Breast epithelium (tissue), 4 donors: ENCODE data around the gene ARHGEF7. TPM values are rescaled to one million over a fixed set of nuclear protein-coding genes. Genes with fewer than 3 reads are reported as not detected.

ENCODE experiments used
- DNase-seq, 2 donors: peaks; one replicate each; pipeline ENCODE4 v3.0.0-alpha.2; 2019; ENCODE audit warnings: low spot score in 2 of 2
- H3K27ac ChIP-seq, 2 donors: fragments of 200-600 bp; sonication (generic) in 1 of 2; one replicate each; pipeline ENCODE4 v1.5.1; 2016 to 2019; ENCODE audit warnings: mild to moderate bottlenecking in 1 of 2
- H3K27me3 ChIP-seq, 2 donors: fragments of 200-600 bp; sonication (generic) in 1 of 2; one replicate each; pipeline versions ENCODE4 v1.5.1 to v1.6.0; 2017 to 2019; ENCODE audit warnings: control low read depth in 1 of 2, mild to moderate bottlenecking in 1 of 2
- H3K36me3 ChIP-seq: fragments of 200-600 bp; one replicate; pipeline ENCODE4 v1.5.1; 2019
- H3K4me1 ChIP-seq, 2 donors: fragments of 200-600 bp; sonication (generic); one replicate each; pipeline ENCODE4 v1.5.1; 2016 to 2019; ENCODE audit warnings: control low read depth in 1 of 2
- H3K4me3 ChIP-seq, 3 donors: fragments of 200-600 bp; sonication (generic); 1 replicate in 2 of 3; 2 replicates in 1 of 3; pipeline ENCODE4 v1.5.1; 2016 to 2019; ENCODE audit warnings: mild to moderate bottlenecking in 3 of 3, moderate library complexity in 2 of 3
- H3K9me3 ChIP-seq, 2 donors: fragments of 200-600 bp; sonication (generic) in 1 of 2; one replicate each; pipeline ENCODE4 v1.5.1; 2016 to 2019; ENCODE audit warnings: control low read depth in 1 of 2
- POLR2A ChIP-seq: fragments of 450-650 bp; IDR thresholded peaks from one replicate; pipeline ENCODE4 v1.6.1; 2016; ENCODE audit warnings: antibody characterized with exemption, mild to moderate bottlenecking, moderate library complexity
- POLR2AphosphoS5 ChIP-seq, 3 donors: sonication (generic); formaldehyde crosslinking; IDR thresholded peaks; one replicate each; pipeline ENCODE4 v1.6.1; 2017; ENCODE audit warnings: antibody characterized with exemption in 3 of 3
- intact Hi-C: fragments of 100-400 bp; cut with DNase I; formaldehyde crosslinking; loops from one replicate; pipeline ENCODE4 v1.15.1; 2023; ENCODE audit warnings: low total_unique reads
- total RNA-seq, 3 donors: library from RNA; depleted of rRNA; stranded (reverse); fragments of >200 nt; gene quantifications; one replicate each; pipeline ENCODE4 v1.1.0, GENCODE V29; 2016
- TF ChIP-seq, protein P1 (sequence below), 3 donors: fragments of 450-650 bp; IDR thresholded peaks; one replicate each; pipeline ENCODE4 v1.5.1; 2016 to 2017; ENCODE audit warnings: antibody characterized with exemption in 3 of 3, mild to moderate bottlenecking in 3 of 3, moderate library complexity in 3 of 3

ARHGEF7 gene
- total RNA-seq, 3 donors from 2014 or later = 79.6 to 92.0 (median 85.5) TPM

DNA sequence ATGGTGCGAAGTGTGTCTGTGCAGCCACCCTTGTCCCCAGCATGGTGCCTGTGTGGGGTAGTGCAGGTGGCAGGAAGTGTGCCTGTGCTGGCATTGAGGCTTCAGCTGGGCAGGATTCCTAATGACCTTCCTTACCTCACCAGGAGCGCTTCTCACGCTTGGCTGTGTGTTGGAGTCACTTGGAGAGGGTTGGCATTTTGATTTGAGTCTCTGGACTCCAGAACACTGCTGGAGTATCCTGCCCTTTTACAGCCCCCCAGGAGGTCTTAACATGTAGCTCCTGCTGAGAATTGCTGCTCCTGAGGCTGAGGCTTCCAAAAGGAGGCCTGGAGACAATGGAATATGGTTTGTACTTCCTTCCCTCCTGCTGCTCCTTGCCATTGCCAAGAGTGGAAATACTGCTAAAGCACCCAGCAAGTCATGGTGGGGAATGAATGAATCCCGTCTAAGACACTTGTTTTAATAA lies 87.1 kb downstream of the ARHGEF7 start:
- no peaks in the 10 kb centered on the region for H3K36me3 ChIP-seq
- intact Hi-C loops = no loop called here
- H3K9me3 ChIP-seq = no peaks in the 10 kb centered on the region
- H3K27me3 ChIP-seq = no peaks in the 10 kb centered on the region
- TF ChIP-seq, protein P1, sequence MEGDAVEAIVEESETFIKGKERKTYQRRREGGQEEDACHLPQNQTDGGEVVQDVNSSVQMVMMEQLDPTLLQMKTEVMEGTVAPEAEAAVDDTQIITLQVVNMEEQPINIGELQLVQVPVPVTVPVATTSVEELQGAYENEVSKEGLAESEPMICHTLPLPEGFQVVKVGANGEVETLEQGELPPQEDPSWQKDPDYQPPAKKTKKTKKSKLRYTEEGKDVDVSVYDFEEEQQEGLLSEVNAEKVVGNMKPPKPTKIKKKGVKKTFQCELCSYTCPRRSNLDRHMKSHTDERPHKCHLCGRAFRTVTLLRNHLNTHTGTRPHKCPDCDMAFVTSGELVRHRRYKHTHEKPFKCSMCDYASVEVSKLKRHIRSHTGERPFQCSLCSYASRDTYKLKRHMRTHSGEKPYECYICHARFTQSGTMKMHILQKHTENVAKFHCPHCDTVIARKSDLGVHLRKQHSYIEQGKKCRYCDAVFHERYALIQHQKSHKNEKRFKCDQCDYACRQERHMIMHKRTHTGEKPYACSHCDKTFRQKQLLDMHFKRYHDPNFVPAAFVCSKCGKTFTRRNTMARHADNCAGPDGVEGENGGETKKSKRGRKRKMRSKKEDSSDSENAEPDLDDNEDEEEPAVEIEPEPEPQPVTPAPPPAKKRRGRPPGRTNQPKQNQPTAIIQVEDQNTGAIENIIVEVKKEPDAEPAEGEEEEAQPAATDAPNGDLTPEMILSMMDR (IDR thresholded peaks at IDR 0.05) = no peak
- no peak for TF ChIP-seq POLR2A
- TF ChIP-seq POLR2AphosphoS5 (IDR thresholded peaks at IDR 0.05) = no peak
- DNase-seq = no peak
- no peak overlapping the region for H3K4me3 ChIP-seq
- H3K4me1 ChIP-seq = peaks cover 0 to 7% of the 10 kb centered on the region in 2 donors
- H3K27ac ChIP-seq = peak overlapping the region in 1 of 2 donors; percentile 20

DNA sequence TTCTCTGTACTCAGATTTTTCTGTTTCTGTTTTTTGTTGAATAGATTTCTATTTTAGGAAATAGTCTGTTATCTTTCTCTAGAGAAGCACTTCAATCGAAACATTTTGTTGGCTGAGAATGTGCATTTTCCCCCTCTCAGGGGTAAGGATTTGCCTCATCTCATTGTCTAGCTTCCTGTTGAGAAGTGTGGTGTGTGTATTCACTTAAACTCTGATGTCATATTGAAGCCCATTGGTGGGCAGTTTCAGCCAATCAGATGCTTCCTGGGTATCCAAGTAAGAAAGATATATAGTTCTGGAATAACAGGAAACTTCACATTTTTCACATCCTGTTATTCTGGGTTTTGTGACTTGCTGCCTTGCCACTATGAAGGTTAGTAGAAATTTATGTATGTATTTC lies 87.6 kb downstream of the ARHGEF7 start:
- intact Hi-C loops = no loop called here
- H3K27me3 ChIP-seq = no peaks in the 10 kb centered on the region
- no peak overlapping the region for H3K27ac ChIP-seq
- peak overlapping the region in 1 of 3 donors; percentile 47 for H3K4me3 ChIP-seq
- H3K4me1 ChIP-seq = peaks cover 0 to 7% of the 10 kb centered on the region in 2 donors
- H3K9me3 ChIP-seq = no peaks in the 10 kb centered on the region
- no peak for DNase-seq
- no peaks in the 10 kb centered on the region for H3K36me3 ChIP-seq
- TF ChIP-seq POLR2A (no peak), POLR2AphosphoS5 (IDR thresholded peaks at IDR 0.05) (no peak)
- TF ChIP-seq, protein P1 (IDR thresholded peaks at IDR 0.05) = no peak

- DNase-seq = no peak
- Histone ChIP-seq H3K27me3 (no peaks in the 10 kb centered on the region), H3K9me3 (no peaks in the 10 kb centered on the region), H3K36me3 (no peaks in the 10 kb centered on the region), H3K27ac (peak overlapping the region in 1 of 2 donors; percentile 82), H3K4me1 (peaks cover 0 to 7% of the 10 kb centered on the region in 2 donors), H3K4me3 (peak overlapping the region in 1 of 3 donors; percentile 47)
- intact Hi-C loops = no loop called here
- no peak for TF ChIP-seq POLR2A
- no peak for TF ChIP-seq POLR2AphosphoS5 (IDR thresholded peaks at IDR 0.05)
- TF ChIP-seq, protein P1 (IDR thresholded peaks at IDR 0.05) = no peak
Observed at GRCh38 chr13:111203736-111204389, 88.8 kb downstream of the ARHGEF7 start.

GRCh38 chr13:111204438-111205177 lies 89.5 kb downstream of the ARHGEF7 start:
- peaks cover 0 to 7% of the 10 kb centered on the region in 2 donors for H3K4me1 ChIP-seq
- intact Hi-C loops = no loop called here
- no peak for DNase-seq
- peak overlapping the region in 2 of 3 donors; percentile 14 to 47 for H3K4me3 ChIP-seq
- H3K27ac ChIP-seq = peak overlapping the region; percentile 7 to 82
- TF ChIP-seq, protein P1 (IDR thresholded peaks at IDR 0.05) = no peak
- TF ChIP-seq POLR2A = no peak
- TF ChIP-seq POLR2AphosphoS5 (IDR thresholded peaks at IDR 0.05) = no peak
- H3K36me3 ChIP-seq = no peaks in the 10 kb centered on the region
- H3K9me3 ChIP-seq = no peaks in the 10 kb centered on the region
- no peaks in the 10 kb centered on the region for H3K27me3 ChIP-seq

DNA sequence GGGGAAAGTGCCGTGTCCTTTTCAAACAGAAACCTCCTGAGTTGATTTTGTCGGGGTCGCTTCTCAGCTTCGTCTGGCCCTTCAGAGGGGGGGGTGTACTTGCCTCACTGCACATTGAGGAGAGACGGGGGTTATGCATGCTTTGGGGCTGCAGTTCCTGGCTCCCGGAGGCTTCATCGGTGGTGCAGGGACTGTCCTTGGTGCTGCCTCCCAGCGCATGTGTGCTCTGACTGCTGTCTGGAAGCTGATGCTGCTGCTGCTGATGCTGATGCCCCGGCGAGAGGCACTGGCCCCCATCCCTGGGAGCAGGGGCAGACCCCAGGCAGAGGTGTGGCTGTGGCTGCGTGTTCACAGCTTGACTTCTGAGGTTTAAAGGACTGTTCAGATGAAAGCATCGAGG lies 91.0 kb downstream of the ARHGEF7 start:
- TF ChIP-seq POLR2AphosphoS5 (IDR thresholded peaks at IDR 0.05) = no peak
- TF ChIP-seq, protein P1 (IDR thresholded peaks at IDR 0.05) = no peak
- no peak for TF ChIP-seq POLR2A
- DNase-seq = no peak
- Histone ChIP-seq H3K9me3 (no peaks in the 10 kb centered on the region), H3K27me3 (no peaks in the 10 kb centered on the region), H3K4me1 (peaks cover 0 to 7% of the 10 kb centered on the region in 2 donors), H3K27ac (no peak overlapping the region), H3K4me3 (no peak overlapping the region), H3K36me3 (no peaks in the 10 kb centered on the region)
- intact Hi-C loops = no loop called here
